NCI-H510A (cell line): ENCODE data around the gene CELF4.

ENCODE experiments used
- DNase-seq: peaks from one replicate; lab custom pipeline; 2025; lab: John Stamatoyannopoulos, UW

The CELF4 gene

DNA sequence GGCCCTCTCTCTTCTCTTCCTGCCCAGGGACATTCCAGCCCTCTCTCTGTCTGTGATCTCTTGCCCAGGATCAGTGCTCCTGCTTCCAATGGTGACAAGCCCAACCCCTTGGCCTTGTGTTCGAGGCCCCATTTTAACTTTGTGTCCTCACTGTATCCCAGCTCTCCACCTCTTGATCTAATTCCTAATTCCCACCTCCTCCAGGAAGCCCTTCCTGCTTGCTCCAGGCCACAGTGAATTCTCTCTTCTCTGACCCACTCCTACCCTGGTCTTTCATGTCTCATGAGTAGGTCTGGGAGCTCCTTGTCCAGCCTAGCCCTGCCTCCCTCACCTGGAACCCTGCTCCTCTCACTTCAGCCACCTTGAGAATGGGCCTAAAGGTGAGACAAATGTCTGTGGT lies 249.1 kb downstream of the CELF4 start:
- no peak for DNase-seq

- DNase-seq: no peak
Measured at GRCh38 chr18:37315935-37316334, 249.7 kb downstream of the CELF4 start.

DNA sequence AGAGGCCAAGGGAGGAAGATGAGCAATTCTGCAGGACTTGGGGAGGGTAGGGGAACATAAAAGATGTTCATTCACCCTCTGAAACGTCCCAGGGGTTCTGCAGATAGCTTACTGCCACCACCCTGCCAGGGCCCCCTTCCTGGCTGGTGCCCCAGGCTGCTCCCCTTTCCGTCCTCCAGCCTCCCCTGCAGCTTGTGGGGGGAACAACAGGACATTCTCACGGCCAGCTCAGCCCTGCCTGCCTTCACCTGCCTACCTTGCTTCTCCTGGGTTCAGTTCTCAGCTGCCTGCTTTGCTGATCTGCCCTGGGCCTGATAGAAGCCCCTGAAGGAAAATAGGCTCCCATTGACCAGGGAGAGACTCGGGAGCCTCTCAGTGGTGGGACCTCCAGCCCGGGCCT lies 251.1 kb downstream of the CELF4 start:
- no peak for DNase-seq

GRCh38 chr18:37313624-37314023 lies 252.0 kb downstream of the CELF4 start:
- no peak for DNase-seq

- no peak for DNase-seq
Measured at GRCh38 chr18:37309861-37310260, 255.7 kb downstream of the CELF4 start.

DNA sequence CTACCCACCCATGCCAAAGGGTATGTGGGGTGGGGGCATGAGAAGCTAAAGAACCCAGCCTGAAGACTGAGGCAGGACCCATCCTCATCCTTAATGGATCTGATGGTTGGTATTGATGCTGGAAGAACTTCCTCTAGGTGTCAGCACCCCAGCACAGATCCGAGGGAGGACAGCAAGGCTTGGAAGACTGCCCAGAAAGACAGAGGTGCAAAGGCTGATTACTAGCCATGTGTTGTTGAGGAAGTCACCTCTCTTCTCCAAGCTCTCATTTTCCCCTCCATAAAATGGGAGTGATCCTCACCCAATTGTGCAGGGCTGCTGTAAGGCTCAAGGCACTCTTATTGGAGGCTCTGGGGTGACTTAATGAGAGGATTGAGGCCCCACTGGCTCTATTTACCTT lies 256.5 kb downstream of the CELF4 start:
- peak; percentile 19 for DNase-seq

DNA sequence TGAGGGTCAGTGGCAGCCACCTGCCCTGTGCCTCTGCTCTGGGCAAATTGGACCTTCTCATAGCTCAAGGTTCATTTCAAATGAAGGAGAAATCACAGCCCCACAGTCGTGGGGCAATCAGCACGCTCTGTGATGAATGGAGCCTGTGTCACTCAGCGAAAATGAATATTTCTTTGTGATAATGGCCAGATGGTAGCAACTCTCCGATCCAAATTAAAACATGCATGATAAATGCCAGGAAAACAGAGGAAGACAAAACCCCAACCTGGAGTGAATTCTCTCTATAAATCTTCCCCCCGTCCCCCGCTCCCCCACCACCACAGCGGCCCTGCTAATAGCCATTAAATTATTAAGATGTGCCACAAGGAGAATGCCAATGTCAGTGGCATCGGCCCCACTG lies 258.4 kb downstream of the CELF4 start:
- no peak for DNase-seq

- DNase-seq: no peak
Measured at GRCh38 chr18:37306432-37306831, 259.2 kb downstream of the CELF4 start.

DNA sequence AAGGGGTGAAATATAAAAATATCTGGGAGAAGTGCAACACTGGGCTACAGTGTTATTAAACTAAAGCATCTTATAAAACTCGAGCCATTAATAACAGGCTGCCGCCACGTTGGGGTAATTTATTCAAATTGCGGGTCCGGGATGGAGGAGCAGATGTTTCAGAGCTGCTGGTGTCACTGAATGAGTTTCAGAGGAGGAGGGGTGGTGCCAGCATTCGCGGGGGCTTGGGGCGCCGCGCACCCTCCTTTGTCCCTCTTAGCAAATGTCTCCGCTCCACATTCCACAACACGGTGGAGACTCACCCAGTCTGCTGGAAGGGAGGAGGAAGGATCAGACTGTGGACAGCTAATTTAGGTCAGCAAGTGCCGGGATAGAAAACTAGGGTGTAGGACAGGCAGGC lies 260.5 kb downstream of the CELF4 start:
- DNase-seq: no peak

DNA sequence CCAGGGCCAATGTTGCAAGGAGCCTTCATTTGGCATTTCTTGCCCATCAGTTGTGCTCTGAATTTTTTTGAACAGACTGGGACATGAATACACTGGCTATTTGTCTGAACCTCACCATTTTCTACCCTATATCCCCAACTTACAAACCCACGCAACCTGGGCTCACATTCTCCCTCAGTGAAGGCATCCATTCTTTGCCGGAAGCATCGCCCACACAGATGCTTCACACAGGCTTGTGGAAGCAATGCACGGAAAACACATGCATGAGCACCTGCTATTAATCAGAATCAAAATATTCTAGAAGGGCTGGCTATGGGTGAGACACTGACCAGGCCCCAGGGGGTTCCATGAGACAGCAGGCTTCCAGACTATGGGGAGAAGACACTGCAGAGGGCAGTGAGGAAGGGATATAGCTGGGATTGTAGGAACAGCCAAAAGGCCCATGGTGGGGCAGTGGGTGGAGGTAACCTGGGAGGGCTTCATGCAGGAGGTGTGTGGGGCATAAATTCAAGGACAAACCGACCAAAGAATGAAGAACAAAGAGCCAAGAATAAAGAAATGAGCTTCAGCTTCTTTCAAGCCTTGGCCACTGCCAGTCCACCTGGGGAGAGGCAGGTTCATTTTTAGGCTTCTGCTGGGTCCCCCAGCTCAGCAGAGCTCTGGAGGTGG lies 261.5 kb downstream of the CELF4 start:
- no peak for DNase-seq

- DNase-seq: no peak
Measured at GRCh38 chr18:37303009-37303408, 262.6 kb downstream of the CELF4 start.

GRCh38 chr18:37302519-37302918 lies 263.1 kb downstream of the CELF4 start:
- no peak for DNase-seq

- DNase-seq: peak; percentile 92
Measured at GRCh38 chr18:37299471-37300304, 265.9 kb downstream of the CELF4 start.

DNA sequence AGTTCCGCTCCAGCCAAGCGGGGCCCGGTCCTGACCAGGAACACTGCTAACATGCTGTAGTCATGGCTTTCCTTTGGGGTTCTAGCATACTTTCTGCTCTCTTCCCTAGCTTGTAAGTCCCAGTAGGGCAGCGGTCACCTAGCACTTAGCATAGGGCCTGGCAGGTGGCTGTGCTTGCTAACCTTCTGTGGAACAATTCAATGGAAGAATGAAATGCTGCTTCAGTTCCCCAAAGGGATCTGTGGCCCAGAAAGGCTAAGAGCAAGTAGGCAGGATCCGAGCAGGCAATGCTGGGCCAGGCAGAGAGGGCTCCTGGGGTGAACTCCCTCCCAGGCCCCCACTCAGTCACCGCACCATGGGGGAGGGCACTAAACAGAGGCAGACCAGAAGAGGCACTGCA lies 266.8 kb downstream of the CELF4 start:
- no peak for DNase-seq

DNA sequence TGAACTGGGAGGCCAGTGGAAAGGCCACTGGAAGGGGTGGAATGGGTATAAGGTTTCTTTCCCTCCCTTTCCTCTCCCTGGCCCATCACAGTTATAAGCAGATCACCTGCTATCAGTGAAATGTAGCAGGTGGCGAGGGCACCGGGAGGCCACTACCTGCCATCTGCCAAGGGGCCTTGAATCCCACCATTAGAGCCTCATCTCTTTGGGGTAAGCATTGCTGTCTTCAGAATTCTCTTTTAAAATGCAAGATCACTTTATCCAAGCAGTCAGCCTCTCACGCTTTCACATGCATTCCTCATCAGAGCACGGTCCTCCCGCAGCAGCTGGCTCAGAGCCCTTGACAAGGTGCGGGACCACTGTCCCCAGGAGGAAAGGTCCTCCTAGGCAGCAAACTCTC lies 268.5 kb downstream of the CELF4 start:
- no peak for DNase-seq

- DNase-seq: peak; percentile 19
Measured at GRCh38 chr18:37294951-37295350, 270.6 kb downstream of the CELF4 start.

GRCh38 chr18:37293359-37293758 lies 272.2 kb downstream of the CELF4 start:
- no peak for DNase-seq

- DNase-seq: no peak
Measured at GRCh38 chr18:37289423-37289822, 276.2 kb downstream of the CELF4 start.

DNA sequence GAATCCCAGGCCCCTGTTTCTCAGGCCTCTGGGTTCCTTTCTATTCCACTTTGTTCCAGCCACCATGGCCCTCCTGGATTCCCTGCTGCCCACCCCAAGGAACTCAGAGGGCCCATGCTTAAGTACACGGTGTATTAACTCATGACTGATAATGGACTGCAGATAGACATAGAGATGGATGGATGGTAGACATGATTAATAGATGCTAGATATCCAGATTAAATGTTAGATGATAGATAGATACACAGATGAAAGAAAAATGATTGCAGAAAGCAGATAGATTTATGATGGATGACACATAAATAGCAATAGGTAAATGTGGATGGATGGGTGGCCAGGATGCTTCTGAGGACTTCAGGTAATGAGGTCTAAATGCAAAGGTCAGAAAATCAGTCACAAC lies 278.0 kb downstream of the CELF4 start:
- no peak for DNase-seq

GRCh38 chr18:37286801-37287200 lies 278.8 kb downstream of the CELF4 start:
- no peak for DNase-seq

GRCh38 chr18:37285825-37286224 lies 279.8 kb downstream of the CELF4 start:
- DNase-seq: no peak

DNA sequence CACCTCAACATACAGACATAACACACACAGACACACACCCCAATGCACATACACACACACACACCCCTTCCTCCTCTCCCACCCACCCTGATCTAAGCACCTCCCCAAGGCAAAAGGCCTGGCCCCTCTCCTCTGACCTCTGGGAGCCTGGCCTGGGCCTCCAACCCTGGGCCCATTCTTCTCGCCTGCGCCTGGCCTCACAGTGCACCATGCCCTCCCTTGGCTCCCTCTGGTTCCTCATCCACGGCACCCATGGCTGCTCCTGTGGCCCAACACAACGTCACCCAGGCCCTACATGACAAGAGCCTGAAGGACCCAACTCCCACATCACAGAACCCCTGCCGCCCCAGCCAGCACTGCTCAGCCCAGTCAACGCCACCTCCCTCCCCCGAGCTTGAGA lies 281.3 kb downstream of the CELF4 start:
- DNase-seq: no peak

- no peak for DNase-seq
Measured at GRCh38 chr18:37282386-37283037, 283.1 kb downstream of the CELF4 start.
